ENCODE measurements around the gene ITGA2.
A peak's percentile ranks its signal among the peaks of the same experiment; 100 is the strongest.

Gene ITGA2

DNA sequence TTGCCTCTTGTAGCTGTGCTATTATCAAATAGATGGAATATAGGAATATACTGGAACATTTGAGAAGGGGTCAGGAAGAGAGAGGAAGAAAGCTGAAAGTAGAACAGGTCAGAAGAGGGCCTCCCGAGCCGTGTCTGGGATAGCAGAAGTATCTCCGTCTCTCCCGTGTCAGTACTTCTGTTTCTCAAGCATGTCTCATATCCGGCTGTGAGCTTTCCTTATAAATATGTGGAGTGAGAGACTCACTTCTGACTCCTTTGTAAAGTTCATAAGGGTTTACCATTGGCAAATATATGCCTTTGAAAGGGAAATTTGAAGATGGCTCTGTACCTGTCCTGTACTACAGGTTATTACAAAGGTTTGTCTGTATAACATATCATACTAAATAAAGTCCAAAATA lies 70.1 kb downstream of the ITGA2 start:
- no peak for DNase-seq (ENCODE audit: low read depth)

- DNase-seq (ENCODE audit: low read depth), result no peak
Observed at GRCh38 chr5:53063176-53063575, 74.0 kb downstream of the ITGA2 start.

DNA sequence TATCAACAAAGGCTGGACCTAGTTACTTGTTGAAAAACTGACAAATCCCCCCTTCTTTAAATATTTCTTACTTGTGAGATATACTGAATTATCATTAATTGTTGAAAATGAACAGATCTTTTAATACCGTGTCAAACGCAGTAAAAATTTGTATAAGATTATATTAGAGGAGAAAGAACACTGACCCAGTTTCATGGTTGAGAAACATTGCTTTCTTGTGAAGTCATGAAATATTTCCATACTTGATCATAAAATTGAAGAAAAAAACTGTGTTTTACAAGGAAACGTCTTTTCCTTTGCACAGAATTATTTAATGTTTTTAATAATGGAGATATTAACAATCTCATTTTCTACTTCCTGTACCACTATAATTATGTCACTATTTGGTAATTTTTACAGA lies 74.6 kb downstream of the ITGA2 start:
- no peak for DNase-seq (ENCODE audit: low read depth)

- no peak for DNase-seq (ENCODE audit: low read depth)
Observed at GRCh38 chr5:53066088-53066487, 76.9 kb downstream of the ITGA2 start.

- no peak for DNase-seq (ENCODE audit: low read depth)
Observed at GRCh38 chr5:53067641-53068040, 78.5 kb downstream of the ITGA2 start.

DNA sequence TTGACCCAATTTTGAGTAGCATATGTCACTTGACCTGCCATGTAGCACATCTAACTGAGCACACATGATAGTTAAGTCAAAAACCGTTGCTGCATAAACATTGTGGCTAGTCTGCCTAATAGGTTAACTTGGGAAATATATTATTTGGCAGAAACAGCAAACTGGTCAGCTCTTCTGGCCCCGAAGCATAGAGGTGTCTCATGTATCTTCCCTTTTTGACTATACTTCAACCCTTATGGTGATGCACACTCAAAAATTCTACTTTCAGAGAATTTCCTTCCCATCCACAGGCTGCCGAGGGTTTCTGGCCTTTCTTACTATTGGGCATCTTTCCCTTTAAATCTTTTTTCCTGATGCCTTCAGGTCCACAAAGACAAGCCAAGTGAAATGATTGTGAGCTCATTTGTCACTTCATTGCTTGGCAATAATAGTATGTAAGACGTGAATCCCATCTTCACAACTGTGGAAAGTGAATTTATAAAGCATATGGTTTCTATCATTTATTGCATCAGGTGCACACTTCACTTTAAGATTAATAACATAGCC lies 79.2 kb downstream of the ITGA2 start:
- DNase-seq (ENCODE audit: low read depth), result no peak

- no peak for DNase-seq (ENCODE audit: low read depth)
Observed at GRCh38 chr5:53069626-53070025, 80.5 kb downstream of the ITGA2 start.

GRCh38 chr5:53071298-53071697 lies 82.1 kb downstream of the ITGA2 start:
- no peak for DNase-seq (ENCODE audit: low read depth)

GRCh38 chr5:53071738-53072137 lies 82.6 kb downstream of the ITGA2 start:
- no peak for DNase-seq (ENCODE audit: low read depth)

DNA sequence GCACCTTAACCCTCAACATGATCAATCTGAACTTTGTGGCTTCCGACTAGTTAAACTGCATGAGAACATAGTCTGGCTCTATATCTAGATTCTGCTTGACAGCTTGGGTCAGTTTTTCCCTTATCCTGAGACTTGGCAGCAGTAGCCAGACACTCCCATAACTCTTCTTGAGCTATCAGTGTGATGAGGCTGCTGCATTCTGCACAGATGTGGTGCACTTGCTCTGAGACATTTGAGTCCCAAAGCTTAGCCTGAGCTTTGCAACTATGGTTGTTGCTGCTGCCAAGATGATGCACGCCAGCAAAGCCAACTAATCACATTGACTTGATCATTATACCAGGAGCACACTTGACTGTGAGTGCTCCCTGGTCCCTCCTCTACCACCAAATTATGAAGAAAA lies 84.2 kb downstream of the ITGA2 start:
- DNase-seq (ENCODE audit: low read depth), result no peak

GRCh38 chr5:53076014-53076583 lies 86.9 kb downstream of the ITGA2 start:
- DNase-seq (ENCODE audit: low read depth), result no peak

DNA sequence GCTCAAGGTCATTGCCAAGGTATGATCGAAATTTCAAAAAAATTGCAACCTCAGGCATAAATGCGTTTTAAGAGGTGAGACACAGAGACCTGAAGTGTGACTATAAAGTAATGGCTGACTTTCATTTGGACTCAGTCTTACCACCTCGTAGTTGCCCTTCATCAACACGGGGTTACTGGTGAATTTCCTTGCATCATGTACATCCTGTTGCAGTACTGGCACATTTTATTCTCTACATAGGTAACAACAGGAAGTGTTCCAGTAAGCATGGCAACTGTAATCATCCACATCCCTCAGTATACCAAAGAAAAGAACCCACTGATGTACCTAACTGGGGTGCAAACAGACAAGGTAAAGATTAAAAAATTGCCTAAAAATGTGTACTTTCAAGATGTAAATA lies 91.1 kb downstream of the ITGA2 start:
- DNase-seq (ENCODE audit: low read depth), result no peak

GRCh38 chr5:53083927-53084326 lies 94.8 kb downstream of the ITGA2 start:
- no peak for DNase-seq (ENCODE audit: low read depth)

GRCh38 chr5:53084546-53085255 lies 95.5 kb downstream of the ITGA2 start:
- no peak for DNase-seq (ENCODE audit: low read depth)

- no peak for DNase-seq (ENCODE audit: low read depth)
Observed at GRCh38 chr5:53087171-53087570, 98.0 kb downstream of the ITGA2 start.

- DNase-seq (ENCODE audit: low read depth), result no peak
Observed at GRCh38 chr5:53087621-53088121, 98.5 kb downstream of the ITGA2 start.

GRCh38 chr5:53089481-53089991 lies 100.4 kb downstream of the ITGA2 start:
- DNase-seq (ENCODE audit: low read depth), result no peak

GRCh38 chr5:53090229-53090628 lies 101.1 kb downstream of the ITGA2 start:
- DNase-seq (ENCODE audit: low read depth), result no peak

DNA sequence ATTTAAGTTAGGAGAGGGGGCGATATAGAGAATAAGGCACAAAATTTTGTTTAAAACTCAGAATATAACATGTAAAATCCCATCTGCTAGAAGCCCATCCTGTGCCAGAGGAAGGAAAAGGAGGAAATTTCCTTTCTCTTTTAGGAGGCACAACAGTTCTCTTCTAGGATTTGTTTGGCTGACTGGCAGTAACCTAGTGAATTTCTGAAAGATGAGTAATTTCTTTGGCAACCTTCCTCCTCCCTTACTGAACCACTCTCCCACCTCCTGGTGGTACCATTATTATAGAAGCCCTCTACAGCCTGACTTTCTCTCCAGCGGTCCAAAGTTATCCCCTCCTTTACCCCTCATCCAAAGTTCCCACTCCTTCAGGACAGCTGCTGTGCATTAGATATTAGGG lies 102.1 kb downstream of the ITGA2 start:
- no peak for DNase-seq (ENCODE audit: low read depth)

GRCh38 chr5:53092242-53092641 lies 103.1 kb downstream of the ITGA2 start:
- DNase-seq (ENCODE audit: low read depth), result no peak

DNA sequence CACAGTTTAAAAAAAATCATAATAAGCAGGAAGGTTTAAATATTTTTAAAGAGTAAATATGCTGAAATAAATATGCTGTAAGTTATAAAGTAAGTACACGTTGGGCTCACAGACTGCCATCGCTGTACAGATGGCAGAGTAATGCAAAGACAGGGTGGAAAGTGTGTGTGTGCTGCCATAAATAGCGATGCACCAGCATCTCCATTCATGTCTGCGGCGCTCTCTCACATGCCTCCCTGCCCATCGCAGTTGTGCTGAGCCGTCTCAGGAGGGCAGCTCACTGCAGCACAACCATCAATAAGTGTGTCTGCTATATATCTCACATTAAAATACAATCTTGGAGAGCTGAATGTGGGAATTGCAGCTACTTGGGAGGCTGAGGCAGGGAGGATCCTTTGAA lies 106.1 kb downstream of the ITGA2 start:
- no peak for DNase-seq (ENCODE audit: low read depth)

- peak; percentile 62 for DNase-seq (ENCODE audit: low read depth)
Observed at GRCh38 chr5:53095931-53096525, 106.9 kb downstream of the ITGA2 start.

DNA sequence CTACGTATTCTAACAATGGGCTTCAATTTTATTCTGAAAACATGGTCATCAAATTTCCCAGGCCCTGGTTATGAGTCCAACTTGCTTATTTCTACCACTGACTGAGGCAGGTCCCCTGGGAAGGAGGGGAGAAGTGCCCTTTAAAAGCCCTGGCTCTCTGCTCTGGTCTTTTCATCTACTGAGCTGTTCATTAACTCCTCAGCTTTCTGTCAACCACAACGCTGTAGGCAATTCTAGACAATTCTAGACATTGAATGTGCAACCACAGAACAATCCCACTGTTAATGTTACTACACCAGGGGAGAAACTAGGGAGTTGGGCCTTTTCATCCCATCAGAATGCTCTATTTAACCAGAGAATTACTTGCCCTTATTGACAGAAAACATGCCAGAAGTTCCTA lies 110.4 kb downstream of the ITGA2 start:
- DNase-seq (ENCODE audit: low read depth), result no peak
